ENCODE results near the gene CCDC70. TPM values are rescaled to one million over a fixed set of nuclear protein-coding genes. Genes with fewer than 3 reads are reported as not detected.

The CCDC70 gene
- total RNA-seq, 1 experiment from 2014 or later: not detected

- TF ChIP-seq, protein P1, sequence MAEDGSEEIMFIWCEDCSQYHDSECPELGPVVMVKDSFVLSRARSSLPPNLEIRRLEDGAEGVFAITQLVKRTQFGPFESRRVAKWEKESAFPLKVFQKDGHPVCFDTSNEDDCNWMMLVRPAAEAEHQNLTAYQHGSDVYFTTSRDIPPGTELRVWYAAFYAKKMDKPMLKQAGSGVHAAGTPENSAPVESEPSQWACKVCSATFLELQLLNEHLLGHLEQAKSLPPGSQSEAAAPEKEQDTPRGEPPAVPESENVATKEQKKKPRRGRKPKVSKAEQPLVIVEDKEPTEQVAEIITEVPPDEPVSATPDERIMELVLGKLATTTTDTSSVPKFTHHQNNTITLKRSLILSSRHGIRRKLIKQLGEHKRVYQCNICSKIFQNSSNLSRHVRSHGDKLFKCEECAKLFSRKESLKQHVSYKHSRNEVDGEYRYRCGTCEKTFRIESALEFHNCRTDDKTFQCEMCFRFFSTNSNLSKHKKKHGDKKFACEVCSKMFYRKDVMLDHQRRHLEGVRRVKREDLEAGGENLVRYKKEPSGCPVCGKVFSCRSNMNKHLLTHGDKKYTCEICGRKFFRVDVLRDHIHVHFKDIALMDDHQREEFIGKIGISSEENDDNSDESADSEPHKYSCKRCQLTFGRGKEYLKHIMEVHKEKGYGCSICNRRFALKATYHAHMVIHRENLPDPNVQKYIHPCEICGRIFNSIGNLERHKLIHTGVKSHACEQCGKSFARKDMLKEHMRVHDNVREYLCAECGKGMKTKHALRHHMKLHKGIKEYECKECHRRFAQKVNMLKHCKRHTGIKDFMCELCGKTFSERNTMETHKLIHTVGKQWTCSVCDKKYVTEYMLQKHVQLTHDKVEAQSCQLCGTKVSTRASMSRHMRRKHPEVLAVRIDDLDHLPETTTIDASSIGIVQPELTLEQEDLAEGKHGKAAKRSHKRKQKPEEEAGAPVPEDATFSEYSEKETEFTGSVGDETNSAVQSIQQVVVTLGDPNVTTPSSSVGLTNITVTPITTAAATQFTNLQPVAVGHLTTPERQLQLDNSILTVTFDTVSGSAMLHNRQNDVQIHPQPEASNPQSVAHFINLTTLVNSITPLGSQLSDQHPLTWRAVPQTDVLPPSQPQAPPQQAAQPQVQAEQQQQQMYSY (CRISPR knock-in tag; IDR thresholded peaks at IDR 0.05): no peak
- no peak for TF ChIP-seq TEAD1 (CRISPR knock-in tag; IDR thresholded peaks at IDR 0.05)
- TF ChIP-seq ZNF317 (CRISPR knock-in tag; IDR thresholded peaks at IDR 0.05; ENCODE audit: borderline replicate concordance, low read depth): no peak
- no peak for TF ChIP-seq TEAD4 (CRISPR knock-in tag; IDR thresholded peaks at IDR 0.05)
- TF ChIP-seq, protein P2, sequence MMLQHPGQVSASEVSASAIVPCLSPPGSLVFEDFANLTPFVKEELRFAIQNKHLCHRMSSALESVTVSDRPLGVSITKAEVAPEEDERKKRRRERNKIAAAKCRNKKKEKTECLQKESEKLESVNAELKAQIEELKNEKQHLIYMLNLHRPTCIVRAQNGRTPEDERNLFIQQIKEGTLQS (CRISPR knock-in tag; conservative IDR thresholded peaks at IDR 0.05): no peak
These were observed 47.7 kb upstream of the CCDC70 start (continued) for GRCh38 chr13:51814071-51814470.

GRCh38 chr13:51814825-51815650 lies 46.7 kb upstream of the CCDC70 start:
- peaks cover under 1% of the 10 kb centered on the region; the same call in 1 of the 2 replicates for H3K27me3 Mint-ChIP-seq (ENCODE audit: low read depth)
- POLR2A ChIA-PET: no interaction called here
- CTCF ChIA-PET: interaction anchor here (0.6 to 3.0 kb wide), 24 partner anchors 8 to 636 kb away, joined by 3 to 33 read pairs (median 3); partner anchors contain the start of genes ALG11, NEK5 and TMEM272
- no peaks in the 10 kb centered on the region for H3K9me3 Mint-ChIP-seq
- H3K4me1 Mint-ChIP-seq: peaks cover 37% of the 10 kb centered on the region
- H3K27ac Mint-ChIP-seq: peak overlapping the region; percentile 57; the same call in 1 of the 2 replicates
- DNase-seq (ENCODE audit: low spot score) (peak; percentile 80), ATAC-seq (peak; percentile 77)
- TF ChIP-seq FOXK1 (CRISPR knock-in tag; IDR thresholded peaks at IDR 0.05): 0 out of 2 replicates have a peak, but pooled peaks have one; percentile 39
- TF ChIP-seq, protein P3, sequence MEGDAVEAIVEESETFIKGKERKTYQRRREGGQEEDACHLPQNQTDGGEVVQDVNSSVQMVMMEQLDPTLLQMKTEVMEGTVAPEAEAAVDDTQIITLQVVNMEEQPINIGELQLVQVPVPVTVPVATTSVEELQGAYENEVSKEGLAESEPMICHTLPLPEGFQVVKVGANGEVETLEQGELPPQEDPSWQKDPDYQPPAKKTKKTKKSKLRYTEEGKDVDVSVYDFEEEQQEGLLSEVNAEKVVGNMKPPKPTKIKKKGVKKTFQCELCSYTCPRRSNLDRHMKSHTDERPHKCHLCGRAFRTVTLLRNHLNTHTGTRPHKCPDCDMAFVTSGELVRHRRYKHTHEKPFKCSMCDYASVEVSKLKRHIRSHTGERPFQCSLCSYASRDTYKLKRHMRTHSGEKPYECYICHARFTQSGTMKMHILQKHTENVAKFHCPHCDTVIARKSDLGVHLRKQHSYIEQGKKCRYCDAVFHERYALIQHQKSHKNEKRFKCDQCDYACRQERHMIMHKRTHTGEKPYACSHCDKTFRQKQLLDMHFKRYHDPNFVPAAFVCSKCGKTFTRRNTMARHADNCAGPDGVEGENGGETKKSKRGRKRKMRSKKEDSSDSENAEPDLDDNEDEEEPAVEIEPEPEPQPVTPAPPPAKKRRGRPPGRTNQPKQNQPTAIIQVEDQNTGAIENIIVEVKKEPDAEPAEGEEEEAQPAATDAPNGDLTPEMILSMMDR (IDR thresholded peaks at IDR 0.05): peak; percentile 74
- TF ChIP-seq, protein P4, sequence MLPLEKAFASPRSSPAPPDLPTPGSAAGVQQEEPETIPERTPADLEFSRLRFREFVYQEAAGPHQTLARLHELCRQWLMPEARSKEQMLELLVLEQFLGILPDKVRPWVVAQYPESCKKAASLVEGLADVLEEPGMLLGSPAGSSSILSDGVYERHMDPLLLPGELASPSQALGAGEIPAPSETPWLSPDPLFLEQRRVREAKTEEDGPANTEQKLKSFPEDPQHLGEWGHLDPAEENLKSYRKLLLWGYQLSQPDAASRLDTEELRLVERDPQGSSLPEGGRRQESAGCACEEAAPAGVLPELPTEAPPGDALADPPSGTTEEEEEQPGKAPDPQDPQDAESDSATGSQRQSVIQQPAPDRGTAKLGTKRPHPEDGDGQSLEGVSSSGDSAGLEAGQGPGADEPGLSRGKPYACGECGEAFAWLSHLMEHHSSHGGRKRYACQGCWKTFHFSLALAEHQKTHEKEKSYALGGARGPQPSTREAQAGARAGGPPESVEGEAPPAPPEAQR (CRISPR knock-in tag; IDR thresholded peaks at IDR 0.05): no peak
- no peaks in the 10 kb centered on the region for H3K36me3 Mint-ChIP-seq
- no peak overlapping the region; the same call in 1 of the 2 replicates for H3K4me3 Mint-ChIP-seq

GRCh38 chr13:51815848-51816247 lies 45.9 kb upstream of the CCDC70 start:
- peaks cover 37% of the 10 kb centered on the region for H3K4me1 Mint-ChIP-seq
- H3K9me3 Mint-ChIP-seq: no peaks in the 10 kb centered on the region
- H3K36me3 Mint-ChIP-seq: no peaks in the 10 kb centered on the region
- no peak for DNase-seq (ENCODE audit: low spot score)
- H3K27ac Mint-ChIP-seq: no peak overlapping the region
- H3K27me3 Mint-ChIP-seq (ENCODE audit: low read depth): peaks cover 6% of the 10 kb centered on the region; the same call in 1 of the 2 replicates
- no peak for ATAC-seq
- ChIA-PET POLR2A (no interaction called here), CTCF (interaction anchor here (0.6 to 3.0 kb wide), 21 partner anchors 9 to 635 kb away, joined by 3 to 33 read pairs (median 3); partner anchors contain the start of genes NEK5 and TMEM272)
- TF ChIP-seq ZNF317 (CRISPR knock-in tag; IDR thresholded peaks at IDR 0.05; ENCODE audit: borderline replicate concordance, low read depth): no peak
- no peak for TF ChIP-seq NR1H2 (CRISPR knock-in tag; IDR thresholded peaks at IDR 0.05)
- no peak overlapping the region for H3K4me3 Mint-ChIP-seq

GRCh38 chr13:51816604-51817249 lies 45.0 kb upstream of the CCDC70 start:
- DNase-seq (ENCODE audit: low spot score): no peak
- Mint-ChIP-seq H3K27me3 (ENCODE audit: low read depth) (peaks cover 10% of the 10 kb centered on the region; the same call in 1 of the 2 replicates), H3K27ac (no peak overlapping the region), H3K36me3 (no peaks in the 10 kb centered on the region), H3K4me3 (no peak overlapping the region), H3K9me3 (no peaks in the 10 kb centered on the region), H3K4me1 (peaks cover 41% of the 10 kb centered on the region)
- ChIA-PET POLR2A (no interaction called here), CTCF (interaction anchor here (0.6 to 3.0 kb wide), 6 partner anchors 17 to 311 kb away, joined by 3 to 33 read pairs (median 11); partner anchors contain the start of genes NEK5 and TMEM272)
- no peak for ATAC-seq
- TF ChIP-seq, protein P5, sequence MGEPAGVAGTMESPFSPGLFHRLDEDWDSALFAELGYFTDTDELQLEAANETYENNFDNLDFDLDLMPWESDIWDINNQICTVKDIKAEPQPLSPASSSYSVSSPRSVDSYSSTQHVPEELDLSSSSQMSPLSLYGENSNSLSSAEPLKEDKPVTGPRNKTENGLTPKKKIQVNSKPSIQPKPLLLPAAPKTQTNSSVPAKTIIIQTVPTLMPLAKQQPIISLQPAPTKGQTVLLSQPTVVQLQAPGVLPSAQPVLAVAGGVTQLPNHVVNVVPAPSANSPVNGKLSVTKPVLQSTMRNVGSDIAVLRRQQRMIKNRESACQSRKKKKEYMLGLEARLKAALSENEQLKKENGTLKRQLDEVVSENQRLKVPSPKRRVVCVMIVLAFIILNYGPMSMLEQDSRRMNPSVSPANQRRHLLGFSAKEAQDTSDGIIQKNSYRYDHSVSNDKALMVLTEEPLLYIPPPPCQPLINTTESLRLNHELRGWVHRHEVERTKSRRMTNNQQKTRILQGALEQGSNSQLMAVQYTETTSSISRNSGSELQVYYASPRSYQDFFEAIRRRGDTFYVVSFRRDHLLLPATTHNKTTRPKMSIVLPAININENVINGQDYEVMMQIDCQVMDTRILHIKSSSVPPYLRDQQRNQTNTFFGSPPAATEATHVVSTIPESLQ (CRISPR knock-in tag; IDR thresholded peaks at IDR 0.05): no peak
- TF ChIP-seq HMGA2 (CRISPR knock-in tag; IDR thresholded peaks at IDR 0.05) (no peak), ELF4 (CRISPR knock-in tag; IDR thresholded peaks at IDR 0.05; ENCODE audit: low read depth) (no peak)
- TF ChIP-seq, protein P6, sequence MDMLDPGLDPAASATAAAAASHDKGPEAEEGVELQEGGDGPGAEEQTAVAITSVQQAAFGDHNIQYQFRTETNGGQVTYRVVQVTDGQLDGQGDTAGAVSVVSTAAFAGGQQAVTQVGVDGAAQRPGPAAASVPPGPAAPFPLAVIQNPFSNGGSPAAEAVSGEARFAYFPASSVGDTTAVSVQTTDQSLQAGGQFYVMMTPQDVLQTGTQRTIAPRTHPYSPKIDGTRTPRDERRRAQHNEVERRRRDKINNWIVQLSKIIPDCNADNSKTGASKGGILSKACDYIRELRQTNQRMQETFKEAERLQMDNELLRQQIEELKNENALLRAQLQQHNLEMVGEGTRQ (CRISPR knock-in tag; IDR thresholded peaks at IDR 0.05): no peak
- TF ChIP-seq, protein P7, sequence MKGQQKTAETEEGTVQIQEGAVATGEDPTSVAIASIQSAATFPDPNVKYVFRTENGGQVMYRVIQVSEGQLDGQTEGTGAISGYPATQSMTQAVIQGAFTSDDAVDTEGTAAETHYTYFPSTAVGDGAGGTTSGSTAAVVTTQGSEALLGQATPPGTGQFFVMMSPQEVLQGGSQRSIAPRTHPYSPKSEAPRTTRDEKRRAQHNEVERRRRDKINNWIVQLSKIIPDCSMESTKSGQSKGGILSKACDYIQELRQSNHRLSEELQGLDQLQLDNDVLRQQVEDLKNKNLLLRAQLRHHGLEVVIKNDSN (CRISPR knock-in tag; IDR thresholded peaks at IDR 0.05): no peak

Measured in WTC11 (cell line).